H9 (cell line): ENCODE measurements around the gene NCAM2. TPM values are rescaled to one million over a fixed set of nuclear protein-coding genes. Genes with fewer than 3 reads are reported as not detected.

Experiments
- DNase-seq: peaks from one replicate; pipeline ENCODE4 v3.0.0-alpha.2; 2017
- H2AFZ ChIP-seq: one replicate; pipeline ENCODE4 v1.6.1; 2013; ENCODE audit warnings: mild to moderate bottlenecking, low read length, control low read depth, moderate library complexity
- H2AK5ac ChIP-seq: 2 replicates; pipeline ENCODE4 v1.6.1; 2013; ENCODE audit warnings: low read length, control low read depth, mixed read lengths; ENCODE audit not compliant: insufficient read length
- H2BK120ac ChIP-seq: one replicate; pipeline ENCODE4 v1.6.1; 2013; ENCODE audit warnings: low read depth, mild to moderate bottlenecking, low read length, control low read depth, inconsistent platforms; ENCODE audit not compliant: poor library complexity, severe bottlenecking
- H2BK12ac ChIP-seq: 2 replicates; pipeline ENCODE4 v1.6.1; 2013; ENCODE audit warnings: low read length, control low read depth, mixed read lengths, low read depth; ENCODE audit not compliant: insufficient read length
- H2BK15ac ChIP-seq: 2 replicates; pipeline ENCODE4 v1.6.1; 2013; ENCODE audit warnings: low read depth, low read length, control low read depth
- H2BK20ac ChIP-seq: one replicate; pipeline ENCODE4 v1.6.1; 2013; ENCODE audit warnings: low read depth, mild to moderate bottlenecking, low read length, control low read depth, inconsistent platforms; ENCODE audit not compliant: poor library complexity, severe bottlenecking
- H2BK5ac ChIP-seq: 2 replicates; pipeline ENCODE4 v1.6.1; 2013; ENCODE audit warnings: low read length, control low read depth, mixed read lengths; ENCODE audit not compliant: insufficient read length
- H3K14ac ChIP-seq: 2 replicates; pipeline ENCODE4 v1.6.1; 2013; ENCODE audit warnings: low read length, control low read depth; ENCODE audit not compliant: insufficient read depth
- H3K18ac ChIP-seq: 2 replicates; pipeline ENCODE4 v1.6.1; 2013; ENCODE audit warnings: low read depth, mild to moderate bottlenecking, mixed read lengths, low read length, control low read depth; ENCODE audit not compliant: insufficient read length
- H3K23ac ChIP-seq: 2 replicates; pipeline ENCODE4 v1.6.1; 2013; ENCODE audit warnings: low read length, control low read depth, mixed read lengths, low read depth; ENCODE audit not compliant: insufficient read length
- H3K23me2 ChIP-seq: 2 replicates; pipeline ENCODE4 v1.6.1; 2013; ENCODE audit warnings: low read depth, mild to moderate bottlenecking, mixed read lengths, low read length, control low read depth; ENCODE audit not compliant: insufficient read length, poor library complexity, severe bottlenecking
- H3K27ac ChIP-seq: 2 replicates; pipeline ENCODE4 v1.5.1; 2013; ENCODE audit warnings: low read length, control low read depth, mixed read lengths, low read depth; ENCODE audit not compliant: insufficient read length
- H3K27me3 ChIP-seq: 2 replicates; pipeline ENCODE4 v1.6.1; 2013; ENCODE audit warnings: low read length, control low read depth, inconsistent platforms; ENCODE audit not compliant: insufficient read depth
- H3K4ac ChIP-seq: 2 replicates; pipeline ENCODE4 v1.6.1; 2013; ENCODE audit warnings: low read depth, mild to moderate bottlenecking, control low read depth, inconsistent platforms, low read length, moderate library complexity
- H3K4me1 ChIP-seq: 2 replicates; pipeline ENCODE4 v1.6.1; 2013; ENCODE audit warnings: low read length, control low read depth, inconsistent platforms; ENCODE audit not compliant: insufficient read depth
- H3K4me2 ChIP-seq: 2 replicates; pipeline ENCODE4 v1.6.1; 2013; ENCODE audit warnings: low read length, control low read depth, mixed read lengths; ENCODE audit not compliant: insufficient read length, insufficient read depth
- H3K56ac ChIP-seq: 2 replicates; pipeline ENCODE4 v1.6.1; 2013; ENCODE audit warnings: low read depth, mild to moderate bottlenecking, mixed read lengths, low read length, control low read depth; ENCODE audit not compliant: insufficient read length
- H3K79me1 ChIP-seq: 2 replicates; pipeline ENCODE4 v1.6.1; 2013; ENCODE audit warnings: low read depth, mild to moderate bottlenecking, moderate library complexity, low read length, control low read depth, inconsistent platforms; ENCODE audit not compliant: insufficient read depth, poor library complexity, severe bottlenecking
- H3K79me2 ChIP-seq: 2 replicates; pipeline ENCODE4 v1.6.1; 2013; ENCODE audit warnings: low read length, control low read depth, inconsistent platforms; ENCODE audit not compliant: insufficient read depth
- H3K9ac ChIP-seq: 2 replicates; pipeline ENCODE4 v1.6.1; 2013; ENCODE audit warnings: low read length, control low read depth, mixed read lengths; ENCODE audit not compliant: insufficient read length; ENCODE audit errors: extremely low read depth
- H3K9me3 ChIP-seq: one replicate; pipeline ENCODE4 v1.6.1; 2013; ENCODE audit warnings: low read depth, low read length, inconsistent platforms; ENCODE audit not compliant: control insufficient read depth
- H3T11ph ChIP-seq: one replicate; pipeline ENCODE4 v1.6.1; 2013; ENCODE audit warnings: mild to moderate bottlenecking, low read length, control low read depth, inconsistent platforms
- H4K20me1 ChIP-seq: one replicate; pipeline ENCODE4 v1.6.1; 2013; ENCODE audit not compliant: control insufficient read depth, insufficient read length, insufficient read depth
- H4K5ac ChIP-seq: 2 replicates; pipeline ENCODE4 v1.6.1; 2013; ENCODE audit warnings: low read depth, mild to moderate bottlenecking, mixed read lengths, low read length, control low read depth; ENCODE audit not compliant: insufficient read length
- H4K8ac ChIP-seq: replicated peaks from 2 replicates; pipeline ENCODE4 v1.6.1; 2013; ENCODE audit warnings: low read length, control low read depth, mixed read lengths, low read depth; ENCODE audit not compliant: insufficient read length
- H4K91ac ChIP-seq: 2 replicates; pipeline ENCODE4 v1.6.1; 2013; ENCODE audit warnings: low read depth, mild to moderate bottlenecking, moderate library complexity, mixed read lengths, low read length, control low read depth; ENCODE audit not compliant: insufficient read length
- H3K27ac Mint-ChIP-seq, 3 experiments: 2 replicates in 2 of 3; 3 replicates in 1 of 3; pipeline ENCODE4 v1.8.0; 2020 to 2021; ENCODE audit warnings: mixed read lengths in 3 of 3, mild to moderate bottlenecking in 1 of 3, moderate library complexity in 1 of 3
- H3K27me3 Mint-ChIP-seq: 2 replicates; pipeline ENCODE4 v1.8.0; 2021; ENCODE audit warnings: low read depth, mild to moderate bottlenecking, moderate library complexity, mixed read lengths
- H3K36me3 Mint-ChIP-seq, 3 experiments: 2 replicates in 2 of 3; 3 replicates in 1 of 3; pipeline ENCODE4 v1.8.0; 2020 to 2021; ENCODE audit warnings: low read depth in 3 of 3, mixed read lengths in 3 of 3; ENCODE audit not compliant: insufficient read depth in 1 of 3
- H3K4me1 Mint-ChIP-seq, 2 experiments: 2 replicates each; pipeline ENCODE4 v1.8.0; 2020; ENCODE audit warnings: mixed read lengths in 2 of 2
- H3K4me3 Mint-ChIP-seq, 2 experiments: 2 replicates in 1 of 2; 3 replicates in 1 of 2; pipeline ENCODE4 v1.8.0; 2020 to 2021; ENCODE audit warnings: mild to moderate bottlenecking in 2 of 2, mixed read lengths in 2 of 2, moderate library complexity in 1 of 2
- H3K9me3 Mint-ChIP-seq, 2 experiments: 2 replicates in 1 of 2; 3 replicates in 1 of 2; pipeline ENCODE4 v1.8.0; 2020; ENCODE audit warnings: mild to moderate bottlenecking in 2 of 2, mixed read lengths in 2 of 2, moderate library complexity in 1 of 2
- CTCF ChIP-seq: fragments of 200-600 bp; sonication (generic); conservative IDR thresholded peaks from 3 replicates; pipeline ENCODE4 v1.8.0; 2021; ENCODE audit warnings: antibody characterized with exemption, mild to moderate bottlenecking
- WGBS: extraction: QIAGEN DNeasy Blood & Tissue Kit; methylation state at CpG from one replicate; pipeline ENCODE4 v1.1.7; 2013; ENCODE audit warnings: missing lambda C conversion rate, low lambda C conversion rate, mixed read lengths; ENCODE audit not compliant: insufficient read length; ENCODE audit errors: extremely low coverage; 5-methylcytosine and 5-hydroxymethylcytosine counted together
- total RNA-seq: library from RNA; stranded (reverse); gene quantifications from 2 replicates; pipeline ENCODE4 v1.2.1, GENCODE V29; 2021

Gene NCAM2
- total RNA-seq, 1 experiment from 2014 or later: 2.2 TPM

DNA sequence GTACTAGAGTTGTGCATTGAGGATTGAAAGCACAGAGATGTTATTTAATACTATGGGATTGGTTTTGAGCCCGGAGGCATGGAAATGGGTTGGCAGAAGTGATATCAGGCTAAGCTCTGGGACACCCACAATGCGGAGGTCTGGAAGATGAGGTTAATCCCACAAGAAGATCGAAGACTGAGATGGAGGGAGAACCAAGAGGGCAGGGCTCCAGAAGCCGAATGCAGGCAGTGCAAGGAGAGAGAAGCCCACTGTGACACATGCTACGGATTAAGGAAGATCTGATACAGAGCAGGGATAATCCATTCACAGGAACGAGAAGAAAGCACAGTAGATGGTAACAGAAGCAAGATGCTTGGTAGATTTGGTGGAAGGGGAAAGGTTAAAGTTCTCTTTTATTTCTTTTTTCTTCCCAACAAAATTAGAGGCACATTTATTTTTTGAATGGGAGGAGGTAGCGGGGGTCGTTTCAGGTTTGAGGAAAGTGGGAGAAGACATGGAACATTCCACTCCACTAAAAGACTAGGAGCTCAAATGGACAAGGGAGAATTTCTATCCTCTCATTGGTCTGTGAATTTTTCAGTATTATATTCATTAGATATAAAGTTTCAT is 113.2 kb downstream of the NCAM2 start:
- Histone ChIP-seq H2BK20ac (no peak overlapping the region), H3K4me2 (no peak overlapping the region), H2BK12ac (no peak overlapping the region), H3K79me2 (no peaks in the 10 kb centered on the region), H2BK120ac (no peak overlapping the region), H3K27me3 (no peaks in the 10 kb centered on the region), H4K8ac (no peak overlapping the region), H4K91ac (no peak overlapping the region), H3K9ac (no peak overlapping the region), H3K27ac (no peak overlapping the region), H2BK15ac (no peak overlapping the region), H3K23ac (no peak overlapping the region), H2AK5ac (no peak overlapping the region), H3K18ac (no peak overlapping the region), H3K4me1 (no peaks in the 10 kb centered on the region), H4K20me1 (no peaks in the 10 kb centered on the region), H2AFZ (no peak overlapping the region), H3K23me2 (no peaks in the 10 kb centered on the region), H3K9me3 (no peaks in the 10 kb centered on the region), H3K14ac (no peak overlapping the region), H4K5ac (no peak overlapping the region), H2BK5ac (no peak overlapping the region), H3T11ph (no peak overlapping the region), H3K79me1 (no peaks in the 10 kb centered on the region), H3K56ac (no peak overlapping the region), H3K4ac (no peak overlapping the region)
- Mint-ChIP-seq H3K9me3 (no peaks in the 10 kb centered on the region), H3K27me3 (no peaks in the 10 kb centered on the region), H3K36me3 (no peaks in the 10 kb centered on the region), H3K4me3 (no peak overlapping the region), H3K27ac (no peak overlapping the region), H3K4me1 (no peaks in the 10 kb centered on the region)
- no peak for DNase-seq
- WGBS: no CpG with 5 or more reads among the region's 8 CpGs
- TF ChIP-seq CTCF: no peak
